GM23338 (cell line): ENCODE data around the gene NUP205. TPM values are rescaled to one million over a fixed set of nuclear protein-coding genes. Genes with fewer than 3 reads are reported as not detected.

Experiments used
- ATAC-seq: fragments of 200-7000 bp; cut with Tn5 transposase; 3 replicates; pipeline ENCODE4 v1.9.1; 2020
- DNase-seq: peaks from one replicate; pipeline ENCODE4 v3.0.0-alpha.2; 2015; ENCODE audit warnings: low spot score
- H2AFZ ChIP-seq: fragments of 200-600 bp; sonication (generic); 2 replicates; pipeline ENCODE4 v1.8.0; 2016; ENCODE audit warnings: antibody characterized with exemption, mild to moderate bottlenecking, moderate library complexity
- H3F3A ChIP-seq: fragments of 200-600 bp; sonication (generic); replicated peaks from 2 replicates; pipeline ENCODE4 v1.8.0; 2017; ENCODE audit warnings: antibody characterized with exemption, mixed run types, low read depth
- H3K27ac ChIP-seq: fragments of 200-600 bp; sonication (generic); 2 replicates; pipeline ENCODE4 v1.6.1; 2016; ENCODE audit warnings: low read depth
- H3K27me3 ChIP-seq: fragments of 200-600 bp; sonication (generic); 2 replicates; pipeline ENCODE4 v1.8.0; 2016; ENCODE audit warnings: mild to moderate bottlenecking, mixed run types, moderate library complexity; ENCODE audit not compliant: insufficient read depth
- H3K36me3 ChIP-seq: fragments of 200-600 bp; sonication (generic); 2 replicates; pipeline ENCODE4 v1.8.0; 2016; ENCODE audit warnings: mild to moderate bottlenecking; ENCODE audit not compliant: insufficient read depth
- H3K4me1 ChIP-seq: fragments of 200-600 bp; sonication (generic); 2 replicates; pipeline ENCODE4 v1.8.0; 2016; ENCODE audit warnings: mild to moderate bottlenecking, moderate library complexity; ENCODE audit not compliant: insufficient read depth
- H3K4me2 ChIP-seq: fragments of 200-600 bp; sonication (generic); 2 replicates; pipeline ENCODE4 v1.7.1; 2017; ENCODE audit warnings: mixed run types
- H3K4me3 ChIP-seq: fragments of 200-600 bp; sonication (generic); 2 replicates; pipeline ENCODE4 v1.6.1; 2016; ENCODE audit warnings: mixed run types
- H3K79me2 ChIP-seq: fragments of 200-600 bp; sonication (generic); replicated peaks from 2 replicates; pipeline ENCODE4 v1.8.0; 2017; ENCODE audit warnings: mild to moderate bottlenecking; ENCODE audit not compliant: insufficient read depth
- H3K9me2 ChIP-seq: fragments of 200-600 bp; sonication (generic); 2 replicates; pipeline ENCODE4 v1.8.0; 2017; ENCODE audit not compliant: insufficient read depth
- H4K20me1 ChIP-seq: fragments of 200-600 bp; sonication (generic); replicated peaks from 2 replicates; pipeline ENCODE4 v1.8.0; 2017; ENCODE audit warnings: mild to moderate bottlenecking; ENCODE audit not compliant: insufficient read depth
- H3K27ac Mint-ChIP-seq: 2 replicates; pipeline ENCODE4 v1.8.0; 2020; ENCODE audit warnings: inconsistent platforms, mild to moderate bottlenecking, moderate library complexity, mixed read lengths
- H3K27me3 Mint-ChIP-seq: 3 replicates; pipeline ENCODE4 v1.8.0; 2022; ENCODE audit warnings: low read depth, mild to moderate bottlenecking, moderate library complexity, mixed read lengths, inconsistent platforms; ENCODE audit not compliant: insufficient read depth, poor library complexity
- H3K36me3 Mint-ChIP-seq: 3 replicates; pipeline ENCODE4 v1.8.0; 2021; ENCODE audit warnings: low read depth, mild to moderate bottlenecking, inconsistent platforms, moderate library complexity, mixed read lengths
- H3K4me1 Mint-ChIP-seq: 3 replicates; pipeline ENCODE4 v1.8.0; 2020; ENCODE audit warnings: mild to moderate bottlenecking, inconsistent platforms, mixed read lengths
- H3K4me3 Mint-ChIP-seq: 3 replicates; pipeline ENCODE4 v1.8.0; 2021; ENCODE audit warnings: moderate library complexity, mild to moderate bottlenecking, inconsistent platforms, mixed read lengths
- H3K9me3 Mint-ChIP-seq: 3 replicates; pipeline ENCODE4 v1.8.0; 2020; ENCODE audit warnings: moderate library complexity, mild to moderate bottlenecking, inconsistent platforms, mixed read lengths
- CREB1 ChIP-seq: fragments of 250-450 bp; sonication (Bioruptor Pico); IDR thresholded peaks from 2 replicates; pipeline ENCODE4 v1.5.0; 2020; ENCODE audit warnings: low read depth, mild to moderate bottlenecking, moderate library complexity
- CTCF ChIP-seq, 2 experiments: fragments of 200-600 bp in 1 of 2; sonication (generic) in 1 of 2; conservative IDR thresholded peaks; 2 replicates each; pipeline versions ENCODE4 v1.5.1 to v1.6.1; 2016 to 2017; ENCODE audit warnings: antibody characterized with exemption in 2 of 2, low read depth in 2 of 2, mild to moderate bottlenecking in 2 of 2, moderate library complexity in 1 of 2
- ETS1 ChIP-seq: IDR thresholded peaks from 2 replicates; pipeline ENCODE4 v1.6.1; 2016; ENCODE audit warnings: antibody characterized with exemption
- EZH2 ChIP-seq: fragments of 200-600 bp; sonication (generic); IDR thresholded peaks from one replicate; pipeline ENCODE4 v1.8.0; 2017; ENCODE audit warnings: antibody characterized with exemption, mild to moderate bottlenecking, low read depth; ENCODE audit not compliant: unreplicated experiment
- EZH2phosphoT487 ChIP-seq: fragments of 200-600 bp; sonication (generic); IDR thresholded peaks from one replicate; pipeline ENCODE4 v1.8.1; 2018; ENCODE audit warnings: antibody characterized with exemption; ENCODE audit not compliant: unreplicated experiment
- JUNB ChIP-seq: IDR thresholded peaks from one replicate; pipeline ENCODE4 v1.6.1; 2016; ENCODE audit warnings: antibody characterized with exemption; ENCODE audit not compliant: unreplicated experiment
- NANOG ChIP-seq: IDR thresholded peaks from 2 replicates; pipeline ENCODE4 v1.6.1; 2016; ENCODE audit warnings: antibody characterized with exemption, borderline replicate concordance
- POLR2AphosphoS5 ChIP-seq: IDR thresholded peaks from 2 replicates; pipeline ENCODE4 v1.6.1; 2016; ENCODE audit warnings: antibody characterized with exemption, low read depth
- REST ChIP-seq: IDR thresholded peaks from one replicate; pipeline ENCODE4 v1.6.1; 2018; ENCODE audit warnings: antibody characterized with exemption; ENCODE audit not compliant: unreplicated experiment
- STAT1 ChIP-seq: IDR thresholded peaks from one replicate; pipeline ENCODE4 v1.6.1; 2016; ENCODE audit warnings: antibody characterized with exemption; ENCODE audit not compliant: unreplicated experiment
- ZNF114 ChIP-seq: fragments of 250-450 bp; sonication (Bioruptor Pico); IDR thresholded peaks from 2 replicates; pipeline ENCODE4 v1.5.0; 2020; ENCODE audit warnings: mild to moderate bottlenecking, moderate library complexity
- ZNF331 ChIP-seq: fragments of 250-450 bp; sonication (Bioruptor Pico); IDR thresholded peaks from 2 replicates; pipeline ENCODE4 v1.5.0; 2020; ENCODE audit warnings: low read depth, mild to moderate bottlenecking, moderate library complexity
- ZNF462 ChIP-seq: fragments of 250-450 bp; sonication (Bioruptor Pico); IDR thresholded peaks from 2 replicates; pipeline ENCODE4 v1.5.0; 2020; ENCODE audit warnings: mild to moderate bottlenecking, moderate library complexity
- polyA plus RNA-seq: library from polyadenylated mRNA; unstranded; fragments of >200 nt; fragmentation: Nextera tagmentation; extraction: Ambion mirVana; gene quantifications from 2 replicates; pipeline ENCODE4 v1.2.1, GENCODE V29; 2016
- total RNA-seq: library from RNA; depleted of rRNA; stranded (reverse); fragments of >200 nt; shearing (Covaris generic); gene quantifications from 2 replicates; pipeline ENCODE4 v1.2.3, GENCODE V29; 2014

Gene NUP205
- total and polyA plus RNA-seq, 2 experiments from 2014 or later = 150 to 212 TPM

GRCh38 chr7:135573541-135573940 lies 15.8 kb downstream of the NUP205 start:
- H3K9me3 Mint-ChIP-seq = no peaks in the 10 kb centered on the region; the same call in 2 of the 3 replicates
- Histone ChIP-seq H3K4me3 (no peak overlapping the region), H4K20me1 (peaks cover 31% of the 10 kb centered on the region), H2AFZ (no peak overlapping the region), H3K4me1 (no peaks in the 10 kb centered on the region), H3K4me2 (no peak overlapping the region), H3K27me3 (no peaks in the 10 kb centered on the region), H3K9me2 (no peaks in the 10 kb centered on the region), H3F3A (peaks cover 7% of the 10 kb centered on the region), H3K27ac (0 out of 2 replicates have a peak overlapping the region, but pooled peaks have one; percentile 34), H3K36me3 (peaks cover 74% of the 10 kb centered on the region), H3K79me2 (peaks cover 44% of the 10 kb centered on the region)
- TF ChIP-seq CTCF (conservative IDR thresholded peaks at IDR 0.05; ENCODE audit: low read depth in 2 of 2) (no peak), EZH2phosphoT487 (no peak), JUNB (no peak), ZNF331 (CRISPR knock-in tag) (no peak), ZNF114 (CRISPR knock-in tag) (no peak), EZH2 (no peak), POLR2AphosphoS5 (no peak), ETS1 (no peak), STAT1 (no peak), REST (no peak), CREB1 (CRISPR knock-in tag) (no peak), ZNF462 (CRISPR knock-in tag) (no peak), NANOG (no peak)
- ATAC-seq (no peak), DNase-seq (no peak)
- no peaks in the 10 kb centered on the region for H3K27me3 Mint-ChIP-seq
- H3K4me1 Mint-ChIP-seq = no peaks in the 10 kb centered on the region
- no peak overlapping the region for H3K27ac Mint-ChIP-seq
- H3K36me3 Mint-ChIP-seq = peaks cover 71% of the 10 kb centered on the region
- no peak overlapping the region for H3K4me3 Mint-ChIP-seq
